Endothelial cell of umbilical vein (primary cell): ENCODE results near the gene FGF23. TPM values are rescaled to one million over a fixed set of nuclear protein-coding genes. Genes with fewer than 3 reads are reported as not detected.

ENCODE experiments used
- BruUV-seq: library from RNA; stranded (reverse); fragments of 400-500 nt; replicated peaks from 2 replicates; lab custom pipeline; 2021; lab: Mats Ljungman, UMichigan
- CTCF ChIA-PET: fragments of 300-600, 350-600 bp; sonication (Branson Sonifier 250); formaldehyde crosslinking; loops from one replicate; lab custom pipeline; 2021; ENCODE audit warnings: antibody characterized with exemption, inconsistent platforms; lab: Charles Lee
- POLR2A ChIA-PET: fragments of 300-600, 350-600 bp; sonication (Branson Sonifier 250); formaldehyde crosslinking; loops from one replicate; lab custom pipeline; 2021; ENCODE audit warnings: antibody characterized with exemption, inconsistent platforms; lab: Charles Lee
- DNase-seq: peaks from one replicate; pipeline ENCODE4 v3.0.0-alpha.2; 2011; ENCODE audit warnings: low read depth, low spot score
- FAIRE-seq: peaks from 2 replicates; lab custom pipeline; 2011; peaks lifted over from hg19 to GRCh38; lab: Jason Lieb, UNC
- H2AFZ ChIP-seq: 2 replicates; pipeline ENCODE4 v1.6.0; 2012; ENCODE audit warnings: low read depth, low read length, control low read depth, inconsistent platforms
- H3K27ac ChIP-seq: 2 replicates; pipeline ENCODE4 v1.5.1; 2011; ENCODE audit warnings: low read depth, mild to moderate bottlenecking, control low read depth, low read length, moderate library complexity; ENCODE audit not compliant: insufficient read depth
- H3K27me3 ChIP-seq, 2 experiments: 2 replicates each; pipeline versions ENCODE4 v1.6.0 to v1.6.1; 2011; ENCODE audit warnings: low read length in 2 of 2, mixed read lengths in 1 of 2; ENCODE audit not compliant: control insufficient read depth in 2 of 2, insufficient read depth in 2 of 2
- H3K36me3 ChIP-seq, 2 experiments: 2 replicates in 1 of 2; 3 replicates in 1 of 2; pipeline ENCODE4 v1.5.1; 2011; ENCODE audit warnings: low read length in 2 of 2, mild to moderate bottlenecking in 1 of 2, moderate library complexity in 1 of 2; ENCODE audit not compliant: control insufficient read depth in 2 of 2, insufficient read depth in 2 of 2; ENCODE audit errors: extremely low read depth in 1 of 2
- H3K4me1 ChIP-seq: 3 replicates; pipeline ENCODE4 v1.5.1; 2011; ENCODE audit warnings: mild to moderate bottlenecking, low read length; ENCODE audit not compliant: control insufficient read depth, insufficient read depth; ENCODE audit errors: extremely low read depth
- H3K4me2 ChIP-seq: 2 replicates; pipeline ENCODE4 v1.6.1; 2011; ENCODE audit warnings: low read length, control low read depth, mixed read lengths; ENCODE audit not compliant: insufficient read depth
- H3K4me3 ChIP-seq, 3 experiments: fragments of 200-600 bp in 1 of 3; sonication (generic), shearing (Covaris generic) in 1 of 3; replicated peaks in 1 of 3; 2 replicates each; pipeline ENCODE4 v1.5.1; 2011 to 2016; ENCODE audit warnings: control low read depth in 3 of 3, low read length in 3 of 3, mild to moderate bottlenecking in 2 of 3, inconsistent platforms in 1 of 3, low read depth in 1 of 3, moderate library complexity in 1 of 3; ENCODE audit not compliant: insufficient read depth in 1 of 3
- H3K79me2 ChIP-seq: 2 replicates; pipeline ENCODE4 v1.6.0; 2012; ENCODE audit warnings: low read length, inconsistent platforms; ENCODE audit not compliant: control insufficient read depth, insufficient read depth
- H3K9ac ChIP-seq: replicated peaks from 2 replicates; pipeline ENCODE3; 2011; ENCODE audit warnings: low read length, control low read depth; ENCODE audit not compliant: insufficient read depth; ENCODE audit errors: extremely low read depth
- H3K9me1 ChIP-seq: replicated peaks from 3 replicates; pipeline ENCODE4 v1.6.0; 2011; ENCODE audit warnings: mild to moderate bottlenecking, low read length; ENCODE audit not compliant: control insufficient read depth, insufficient read depth; ENCODE audit errors: extremely low read depth
- H3K9me3 ChIP-seq: replicated peaks from 2 replicates; pipeline ENCODE4 v1.5.1; 2012; ENCODE audit warnings: low read length, inconsistent platforms; ENCODE audit not compliant: control insufficient read depth, insufficient read depth
- H4K20me1 ChIP-seq: replicated peaks from 2 replicates; pipeline ENCODE3; 2011; ENCODE audit warnings: mild to moderate bottlenecking, low read length; ENCODE audit not compliant: control insufficient read depth, insufficient read depth; ENCODE audit errors: extremely low read depth
- EZH2 ChIP-seq: IDR thresholded peaks from 2 replicates; pipeline ENCODE4 v1.6.1; 2012; ENCODE audit warnings: borderline replicate concordance, low read depth, mild to moderate bottlenecking, moderate library complexity, low read length, inconsistent platforms; ENCODE audit not compliant: severe bottlenecking
- FOS ChIP-seq: IDR thresholded peaks from 2 replicates; pipeline ENCODE4 v1.6.1; 2011; ENCODE audit warnings: mild to moderate bottlenecking, low read length, moderate library complexity, borderline replicate concordance; ENCODE audit not compliant: insufficient read depth
- GATA2 ChIP-seq: IDR thresholded peaks from 2 replicates; pipeline ENCODE4 v1.7.0; 2011; ENCODE audit warnings: low read depth, mild to moderate bottlenecking, moderate library complexity, mixed read lengths, low read length; ENCODE audit not compliant: insufficient read length, insufficient read depth
- JUN ChIP-seq: IDR thresholded peaks from 2 replicates; pipeline ENCODE4 v1.6.1; 2011; ENCODE audit warnings: borderline replicate concordance, low read depth; ENCODE audit not compliant: insufficient read length, insufficient read depth
- MAX ChIP-seq: IDR thresholded peaks from 2 replicates; pipeline ENCODE4 v1.6.1; 2011; ENCODE audit not compliant: insufficient read depth, insufficient read length
- MYC ChIP-seq: IDR thresholded peaks from one replicate; pipeline ENCODE4 v1.6.1; 2011; ENCODE audit warnings: mild to moderate bottlenecking, low read depth, low read length
- POLR2A ChIP-seq: IDR thresholded peaks from 2 replicates; pipeline ENCODE4 v1.6.1; 2012; ENCODE audit warnings: low read depth, mild to moderate bottlenecking, control low read depth, low read length
- POLR2AphosphoS5 ChIP-seq: IDR thresholded peaks from 2 replicates; pipeline ENCODE4 v1.6.1; 2012; ENCODE audit warnings: low read depth, mild to moderate bottlenecking, control low read depth, low read length, moderate library complexity; ENCODE audit not compliant: insufficient read depth
- dilution Hi-C: fragments of 300-500 bp; cut with MboI; formaldehyde crosslinking; loops from one replicate; pipeline ENCODE4 v1.15.0; 2019; ENCODE audit warnings: low sequenced_read_pairs; ENCODE audit not compliant: extremely low pct_ligation_motif_present
- intact Hi-C: fragments of 100-400 bp; cut with micrococcal nuclease; formaldehyde crosslinking; loops from one replicate; pipeline ENCODE4 v1.10.0; 2022
- polyA plus RNA-seq, 4 experiments: library from polyadenylated mRNA; depleted of rRNA in 3 of 4; stranded (reverse) in 3 of 4; unstranded in 1 of 4; fragments of >200 nt; gene quantifications; 2 replicates each; pipeline versions ENCODE4 v1.2.1 to v1.2.3, GENCODE V29; 2011 to 2012; ENCODE audit warnings: missing spikeins in 1 of 4
- total RNA-seq: library from RNA; stranded (reverse); gene quantifications from 2 replicates; pipeline ENCODE4 v1.2.3, GENCODE V29; 2021
- TF ChIP-seq, protein P1 (sequence below), 2 donors: IDR thresholded peaks; 1 replicate in 1 of 2; 2 replicates in 1 of 2; pipeline ENCODE4 v1.5.1; 2011; ENCODE audit warnings: low read length in 2 of 2, mild to moderate bottlenecking in 2 of 2, moderate library complexity in 2 of 2, control low read depth in 1 of 2, inconsistent platforms in 1 of 2, low read depth in 1 of 2; ENCODE audit not compliant: insufficient read depth in 1 of 2; ENCODE audit errors: extremely low read depth in 1 of 2

FGF23 gene
- total and polyA plus RNA-seq, 2 donors (not counting 3 experiments of a cell fraction or from before 2014, with no cell fraction given) = not detected

- Histone ChIP-seq H3K4me2 (no peak overlapping the region), H3K79me2 (no peaks in the 10 kb centered on the region), H3K9me3 (no peaks in the 10 kb centered on the region), H3K36me3 (no peaks in the 10 kb centered on the region), H3K27me3 (peaks cover 0 to 2% of the 10 kb centered on the region in 2 experiments), H4K20me1 (no peaks in the 10 kb centered on the region), H3K9ac (no peak overlapping the region), H3K4me1 (no peaks in the 10 kb centered on the region), H3K4me3 (no peak overlapping the region), H3K9me1 (no peaks in the 10 kb centered on the region), H2AFZ (no peak overlapping the region), H3K27ac (no peak overlapping the region)
- TF ChIP-seq, protein P1, sequence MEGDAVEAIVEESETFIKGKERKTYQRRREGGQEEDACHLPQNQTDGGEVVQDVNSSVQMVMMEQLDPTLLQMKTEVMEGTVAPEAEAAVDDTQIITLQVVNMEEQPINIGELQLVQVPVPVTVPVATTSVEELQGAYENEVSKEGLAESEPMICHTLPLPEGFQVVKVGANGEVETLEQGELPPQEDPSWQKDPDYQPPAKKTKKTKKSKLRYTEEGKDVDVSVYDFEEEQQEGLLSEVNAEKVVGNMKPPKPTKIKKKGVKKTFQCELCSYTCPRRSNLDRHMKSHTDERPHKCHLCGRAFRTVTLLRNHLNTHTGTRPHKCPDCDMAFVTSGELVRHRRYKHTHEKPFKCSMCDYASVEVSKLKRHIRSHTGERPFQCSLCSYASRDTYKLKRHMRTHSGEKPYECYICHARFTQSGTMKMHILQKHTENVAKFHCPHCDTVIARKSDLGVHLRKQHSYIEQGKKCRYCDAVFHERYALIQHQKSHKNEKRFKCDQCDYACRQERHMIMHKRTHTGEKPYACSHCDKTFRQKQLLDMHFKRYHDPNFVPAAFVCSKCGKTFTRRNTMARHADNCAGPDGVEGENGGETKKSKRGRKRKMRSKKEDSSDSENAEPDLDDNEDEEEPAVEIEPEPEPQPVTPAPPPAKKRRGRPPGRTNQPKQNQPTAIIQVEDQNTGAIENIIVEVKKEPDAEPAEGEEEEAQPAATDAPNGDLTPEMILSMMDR (IDR thresholded peaks at IDR 0.05; ENCODE audit: extremely low read depth in 1 of 2, insufficient read depth in 1 of 2, low read depth in 1 of 2, low read length in 2 of 2) = no peak
- TF ChIP-seq JUN (no peak), GATA2 (no peak), EZH2 (no peak), MYC (no peak), POLR2AphosphoS5 (no peak), MAX (no peak), POLR2A (no peak), FOS (no peak)
- dilution Hi-C loops = no loop called here
- ChIA-PET CTCF (interaction anchor here (0.9 to 1.5 kb wide), 2 partner anchors 19 to 24 kb away, joined by 3 to 4 read pairs; no protein-coding TSS in a partner anchor), POLR2A (no interaction called here)
- BruUV-seq = no TSS peak
- FAIRE-seq = no peak
- no peak for DNase-seq
- intact Hi-C loops = no loop called here
Observed at GRCh38 chr12:4416276-4416675, 36.8 kb upstream of the FGF23 start.
